AG10803 (cell line): Measurements from ENCODE around the gene DIP2C.

Experiments
- DNase-seq: peaks from one replicate; pipeline ENCODE4 v3.0.0; 2010; ENCODE audit warnings: low read depth
- H3K4me3 ChIP-seq: 2 replicates; pipeline ENCODE4 v1.5.1; 2011; ENCODE audit warnings: mild to moderate bottlenecking, low read length, control low read depth
- TF ChIP-seq, protein P1 (sequence below): conservative IDR thresholded peaks from 2 replicates; pipeline ENCODE4 v1.5.1; 2011; ENCODE audit warnings: mild to moderate bottlenecking, low read length, control low read depth, inconsistent platforms

DIP2C gene

DNA sequence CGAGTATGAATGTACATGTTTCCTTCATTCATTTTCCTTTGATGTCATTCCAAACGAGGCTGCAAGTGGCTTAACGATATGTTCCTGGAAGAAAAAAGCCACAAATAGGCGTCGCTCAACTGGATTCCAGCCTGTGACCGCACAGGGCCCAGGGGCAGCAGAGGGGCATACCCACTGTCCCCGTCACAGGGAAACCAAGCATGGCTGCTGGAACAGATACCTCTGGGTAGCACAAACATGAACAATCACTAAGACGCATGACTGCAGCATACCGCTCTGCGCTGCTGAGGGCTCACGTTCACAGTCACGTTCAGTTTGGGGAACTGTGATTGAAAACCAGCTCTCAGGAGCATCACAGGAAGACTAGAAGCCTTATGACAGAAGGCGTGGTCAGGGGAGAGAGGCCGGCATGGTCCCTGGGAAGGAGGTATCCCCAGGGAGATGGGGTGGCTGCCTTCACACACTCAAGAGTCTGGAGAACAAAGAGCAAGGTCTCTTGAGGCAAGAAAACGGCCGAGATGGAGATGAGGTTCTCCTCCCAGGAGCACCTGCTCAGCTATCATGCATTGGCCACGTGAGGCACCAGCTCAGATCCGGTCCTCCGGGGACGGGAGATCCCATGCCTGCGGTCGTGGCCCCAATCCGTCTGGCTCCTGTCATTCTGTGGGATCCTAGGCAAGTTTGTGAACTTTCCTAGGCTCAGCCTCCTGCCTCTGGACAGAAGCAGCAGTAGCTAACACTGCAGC is 213.6 kb downstream of the DIP2C start:
- TF ChIP-seq, protein P1, sequence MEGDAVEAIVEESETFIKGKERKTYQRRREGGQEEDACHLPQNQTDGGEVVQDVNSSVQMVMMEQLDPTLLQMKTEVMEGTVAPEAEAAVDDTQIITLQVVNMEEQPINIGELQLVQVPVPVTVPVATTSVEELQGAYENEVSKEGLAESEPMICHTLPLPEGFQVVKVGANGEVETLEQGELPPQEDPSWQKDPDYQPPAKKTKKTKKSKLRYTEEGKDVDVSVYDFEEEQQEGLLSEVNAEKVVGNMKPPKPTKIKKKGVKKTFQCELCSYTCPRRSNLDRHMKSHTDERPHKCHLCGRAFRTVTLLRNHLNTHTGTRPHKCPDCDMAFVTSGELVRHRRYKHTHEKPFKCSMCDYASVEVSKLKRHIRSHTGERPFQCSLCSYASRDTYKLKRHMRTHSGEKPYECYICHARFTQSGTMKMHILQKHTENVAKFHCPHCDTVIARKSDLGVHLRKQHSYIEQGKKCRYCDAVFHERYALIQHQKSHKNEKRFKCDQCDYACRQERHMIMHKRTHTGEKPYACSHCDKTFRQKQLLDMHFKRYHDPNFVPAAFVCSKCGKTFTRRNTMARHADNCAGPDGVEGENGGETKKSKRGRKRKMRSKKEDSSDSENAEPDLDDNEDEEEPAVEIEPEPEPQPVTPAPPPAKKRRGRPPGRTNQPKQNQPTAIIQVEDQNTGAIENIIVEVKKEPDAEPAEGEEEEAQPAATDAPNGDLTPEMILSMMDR, result no peak
- no peak overlapping the region for H3K4me3 ChIP-seq
- no peak for DNase-seq

DNA sequence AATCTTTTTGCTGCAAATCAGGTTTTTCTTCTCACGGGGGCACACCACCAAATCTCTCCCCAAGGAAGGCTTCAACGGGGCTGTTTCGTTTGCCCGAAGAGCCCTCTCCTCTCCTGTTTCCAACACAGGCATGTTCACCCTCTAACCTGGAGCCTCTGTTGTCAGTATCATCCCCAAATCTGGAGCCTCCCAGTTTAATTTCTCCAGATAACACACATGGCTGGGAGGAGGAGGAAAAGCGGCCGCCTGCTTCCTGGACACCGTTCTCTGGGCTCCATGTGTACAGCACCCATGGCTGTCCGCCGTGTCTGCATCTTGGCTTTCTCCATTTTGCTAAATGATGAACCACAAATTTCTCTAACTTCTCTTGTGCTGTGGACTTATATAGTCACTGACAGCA is 214.5 kb downstream of the DIP2C start:
- DNase-seq, result no peak
- H3K4me3 ChIP-seq, result no peak overlapping the region
- TF ChIP-seq, protein P1, result no peak

DNA sequence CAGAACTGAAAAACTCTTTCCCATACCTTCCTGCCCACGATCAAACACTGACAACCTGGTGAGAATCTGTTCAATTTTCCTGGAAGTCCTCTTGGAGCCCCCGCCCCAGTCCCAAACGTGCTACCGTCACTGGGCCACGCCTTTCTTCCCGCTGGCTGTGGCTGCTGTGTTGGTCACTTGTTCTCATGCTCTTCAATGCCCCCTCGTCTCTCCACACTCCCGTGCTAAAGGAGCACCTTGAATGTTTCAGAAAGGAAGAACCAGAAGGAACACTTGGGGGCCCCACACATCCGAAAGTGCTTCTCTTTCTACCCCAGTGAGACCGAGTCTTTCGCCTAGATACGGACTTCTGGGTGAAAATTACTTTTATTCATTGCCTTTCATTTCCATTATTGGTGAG is 215.1 kb downstream of the DIP2C start:
- DNase-seq, result no peak
- TF ChIP-seq, protein P1, result no peak
- no peak overlapping the region for H3K4me3 ChIP-seq

DNA sequence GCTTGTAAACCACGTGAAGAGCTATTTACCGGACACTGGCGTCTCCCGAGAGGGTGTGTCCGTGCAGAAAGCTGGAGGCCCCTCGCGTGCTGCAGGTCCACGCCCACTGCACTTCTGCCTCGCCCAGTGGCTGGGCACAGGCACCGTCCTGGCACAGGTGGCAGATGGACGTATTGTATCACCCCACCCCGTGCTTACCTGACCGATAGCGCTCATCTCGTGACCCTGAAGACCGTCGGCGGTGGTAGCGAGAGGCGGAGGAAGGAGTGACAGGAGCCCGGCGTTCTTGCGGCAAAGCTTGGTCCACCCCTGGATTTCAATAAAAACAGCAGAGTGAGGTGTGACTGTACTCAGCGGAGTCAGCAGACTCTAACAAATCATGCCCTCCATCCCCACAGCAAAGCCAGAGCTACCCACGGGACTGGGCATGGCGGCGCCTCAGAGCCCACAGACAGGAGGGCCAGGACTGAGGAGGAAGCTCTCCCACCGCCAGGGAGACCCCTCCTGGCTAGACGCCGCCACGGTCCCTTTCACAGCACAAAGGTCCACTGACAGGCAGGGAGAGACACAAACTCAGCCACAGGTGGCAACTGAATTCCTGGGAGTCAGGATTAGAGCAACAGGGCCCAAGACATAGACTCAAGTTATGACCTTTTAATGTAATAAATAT is 217.1 kb downstream of the DIP2C start:
- TF ChIP-seq, protein P1, result no peak
- no peak for DNase-seq
- H3K4me3 ChIP-seq, result no peak overlapping the region

DNA sequence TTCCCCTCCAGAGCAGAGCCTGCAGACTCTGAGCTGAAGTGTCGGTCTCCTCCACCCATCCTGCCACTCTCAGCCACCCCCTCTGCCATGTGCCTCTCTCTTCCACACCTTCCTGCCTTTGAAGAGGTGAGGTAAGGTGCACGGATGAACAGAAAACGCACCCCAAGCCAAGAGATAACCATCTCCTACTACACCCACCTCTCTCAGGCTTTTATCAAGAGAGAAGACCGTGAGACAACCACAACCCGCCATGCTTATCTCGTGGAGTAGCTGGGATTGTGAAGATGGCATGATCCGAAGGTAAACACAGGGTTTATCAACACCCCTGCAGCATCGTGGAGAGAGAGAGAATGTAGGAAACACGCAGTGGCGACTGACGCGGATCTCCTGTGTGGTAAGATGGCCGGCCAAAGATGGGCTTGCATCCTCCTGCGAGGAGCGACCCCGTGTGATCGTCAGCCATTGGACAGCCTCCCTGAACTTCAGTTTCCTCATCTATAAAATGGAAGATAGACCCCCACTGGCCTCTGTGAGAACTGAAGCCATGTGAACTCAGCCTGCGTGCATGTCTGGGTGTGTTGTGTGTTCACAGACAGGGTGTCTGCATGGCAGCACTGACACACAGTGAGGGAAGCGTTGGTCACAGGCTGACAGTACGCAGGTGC is 219.0 kb downstream of the DIP2C start:
- no peak for DNase-seq
- TF ChIP-seq, protein P1, result no peak
- no peak overlapping the region for H3K4me3 ChIP-seq

DNA sequence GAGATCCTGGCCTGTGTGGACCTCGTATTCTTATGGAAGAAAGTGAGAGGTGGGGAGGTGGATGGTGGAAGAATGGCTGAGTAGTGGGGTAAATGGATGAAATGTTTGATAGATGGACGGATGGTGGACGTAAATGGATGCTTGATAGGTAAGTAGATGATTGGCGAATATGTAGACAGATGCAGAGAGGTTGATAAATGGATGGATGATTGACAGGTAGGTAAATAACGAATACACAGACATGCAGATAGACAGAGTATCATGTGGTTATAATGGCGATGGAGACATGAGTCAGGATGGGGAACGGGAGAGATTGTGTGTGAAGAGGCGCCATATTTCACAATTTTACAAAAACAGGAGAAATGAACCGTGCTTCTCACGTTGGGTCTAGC is 219.5 kb downstream of the DIP2C start:
- TF ChIP-seq, protein P1, result no peak
- DNase-seq, result no peak
- no peak overlapping the region for H3K4me3 ChIP-seq
